GM12864 (cell line): ENCODE data around the gene ARL9.

Source experiments
- DNase-seq: peaks from one replicate; pipeline ENCODE4 v3.0.0-alpha.2; 2011; ENCODE audit warnings: low read depth
- H3K4me3 ChIP-seq: 2 replicates; pipeline ENCODE4 v1.5.1; 2011; ENCODE audit warnings: mild to moderate bottlenecking, low read depth, low read length, control low read depth
- CTCF ChIP-seq: IDR thresholded peaks from 2 replicates; pipeline ENCODE4 v1.5.1; 2011; ENCODE audit warnings: low read depth, mild to moderate bottlenecking, moderate library complexity, low read length, control low read depth, inconsistent platforms; ENCODE audit errors: missing control alignments

The ARL9 gene

GRCh38 chr4:56551516-56551915 lies 45.9 kb downstream of the ARL9 start:
- TF ChIP-seq CTCF = no peak
- no peak for DNase-seq
- no peak overlapping the region for H3K4me3 ChIP-seq

DNA sequence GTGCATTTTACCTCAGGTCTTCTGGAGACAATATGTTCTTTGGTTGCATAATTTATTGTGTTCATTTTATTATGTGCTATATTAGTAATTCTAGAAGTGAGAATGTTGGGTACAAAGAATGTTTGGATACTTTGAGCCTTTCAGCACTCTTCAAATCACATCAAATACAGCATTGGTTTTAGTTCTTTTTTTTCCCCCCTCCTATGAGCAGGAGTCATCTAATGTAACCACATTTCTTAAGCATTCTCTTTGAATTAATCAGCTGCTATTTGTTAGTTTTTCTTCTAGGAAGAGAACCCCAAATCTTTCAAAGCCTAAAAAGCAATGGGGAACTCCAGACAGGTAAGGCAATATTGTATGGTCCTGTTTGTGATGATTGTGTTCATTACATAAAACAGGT lies 46.7 kb downstream of the ARL9 start:
- TF ChIP-seq CTCF = no peak
- no peak for DNase-seq
- no peak overlapping the region for H3K4me3 ChIP-seq

GRCh38 chr4:56570041-56570440 lies 64.5 kb downstream of the ARL9 start:
- no peak overlapping the region for H3K4me3 ChIP-seq
- no peak for DNase-seq
- TF ChIP-seq CTCF = no peak
